Measurements from ENCODE around the gene MRPS11.

Gene MRPS11

DNA sequence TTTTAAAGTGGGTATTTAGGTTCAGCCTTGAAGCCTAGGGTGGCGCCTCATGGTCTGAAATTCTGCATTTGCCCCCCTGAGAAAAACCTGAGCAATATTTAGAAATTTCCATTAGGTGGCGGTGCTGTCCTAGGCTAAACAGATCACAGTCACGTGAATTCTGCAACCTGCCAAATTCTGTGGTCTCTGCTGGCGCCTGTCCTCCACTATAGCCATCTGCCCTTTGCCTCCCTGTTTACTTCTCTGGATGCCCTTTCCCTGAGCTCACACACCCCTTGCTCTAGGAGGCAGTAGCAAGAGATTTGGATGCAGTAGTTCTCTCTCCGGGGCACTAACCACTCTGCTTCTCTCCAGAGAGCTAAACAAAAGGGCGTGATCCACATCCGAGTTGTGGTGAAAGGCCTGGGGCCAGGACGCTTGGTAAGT is 9.1 kb downstream of the MRPS11 start:
- Histone ChIP-seq H3K4me1 (ENCODE audit: control insufficient read depth, insufficient read depth, low read length) (no peaks in the 10 kb centered on the region), H3K9ac (ENCODE audit: low read depth, low read length) (no peak overlapping the region), H3K36me3 (ENCODE audit: control insufficient read depth, insufficient read depth, low read length) (peaks cover 45% of the 10 kb centered on the region), H3K9me3 (ENCODE audit: control insufficient read depth, insufficient read depth, low read length) (no peaks in the 10 kb centered on the region), H3K4me3 (ENCODE audit: low read depth, low read length) (no peak overlapping the region), H3K27ac (ENCODE audit: low read depth, low read length) (no peak overlapping the region), H3K27me3 (ENCODE audit: control insufficient read depth, insufficient read depth, low read length) (no peaks in the 10 kb centered on the region)

DNA sequence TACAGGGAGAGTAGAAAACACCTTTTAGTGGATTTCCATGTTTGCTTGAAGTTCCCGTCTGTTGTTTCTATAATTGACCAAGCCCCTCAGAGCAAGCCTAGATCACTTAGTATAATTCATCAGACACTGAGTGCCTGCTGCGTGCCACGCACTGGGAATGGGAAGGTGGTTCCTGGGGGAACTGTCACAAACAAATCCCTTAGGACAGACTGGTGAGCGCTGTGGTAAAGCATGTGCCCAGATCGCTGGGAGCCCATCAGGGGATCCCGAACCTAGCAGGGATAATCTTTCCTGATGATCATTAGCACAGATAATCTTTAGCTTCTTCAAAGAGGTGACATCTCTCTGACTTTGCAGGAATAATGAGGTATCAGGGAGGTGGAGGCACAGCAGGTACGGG is 9.6 kb downstream of the MRPS11 start:
- Histone ChIP-seq H3K36me3 (ENCODE audit: control insufficient read depth, insufficient read depth, low read length) (peaks cover 40% of the 10 kb centered on the region), H3K27me3 (ENCODE audit: control insufficient read depth, insufficient read depth, low read length) (no peaks in the 10 kb centered on the region), H3K4me1 (ENCODE audit: control insufficient read depth, insufficient read depth, low read length) (no peaks in the 10 kb centered on the region), H3K4me3 (ENCODE audit: low read depth, low read length) (no peak overlapping the region), H3K9me3 (ENCODE audit: control insufficient read depth, insufficient read depth, low read length) (no peaks in the 10 kb centered on the region), H3K27ac (ENCODE audit: low read depth, low read length) (no peak overlapping the region), H3K9ac (ENCODE audit: low read depth, low read length) (no peak overlapping the region)

DNA sequence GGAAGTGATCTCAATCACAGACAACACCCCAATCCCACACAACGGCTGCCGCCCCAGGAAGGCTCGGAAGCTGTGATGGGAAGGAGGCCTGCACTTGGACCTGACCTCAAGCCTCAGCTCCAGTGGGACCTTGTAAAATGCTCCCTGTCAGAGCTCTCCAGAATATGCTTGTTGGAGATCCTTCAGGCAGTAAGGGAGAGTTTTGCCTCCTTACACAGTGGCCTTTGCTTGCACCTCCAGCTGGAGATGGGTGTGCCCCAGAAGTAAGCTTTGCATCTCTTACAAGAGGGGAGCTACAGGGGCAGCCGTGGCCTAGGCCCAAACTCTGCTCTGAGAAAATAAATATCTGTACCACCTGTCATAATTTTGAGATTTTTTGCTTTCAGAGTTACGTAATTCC is 10.4 kb downstream of the MRPS11 start:
- Histone ChIP-seq H3K9ac (ENCODE audit: low read depth, low read length) (no peak overlapping the region), H3K4me3 (ENCODE audit: low read depth, low read length) (no peak overlapping the region), H3K4me1 (ENCODE audit: control insufficient read depth, insufficient read depth, low read length) (no peaks in the 10 kb centered on the region), H3K36me3 (ENCODE audit: control insufficient read depth, insufficient read depth, low read length) (peaks cover 33% of the 10 kb centered on the region), H3K27me3 (ENCODE audit: control insufficient read depth, insufficient read depth, low read length) (no peaks in the 10 kb centered on the region), H3K27ac (ENCODE audit: low read depth, low read length) (no peak overlapping the region), H3K9me3 (ENCODE audit: control insufficient read depth, insufficient read depth, low read length) (no peaks in the 10 kb centered on the region)

DNA sequence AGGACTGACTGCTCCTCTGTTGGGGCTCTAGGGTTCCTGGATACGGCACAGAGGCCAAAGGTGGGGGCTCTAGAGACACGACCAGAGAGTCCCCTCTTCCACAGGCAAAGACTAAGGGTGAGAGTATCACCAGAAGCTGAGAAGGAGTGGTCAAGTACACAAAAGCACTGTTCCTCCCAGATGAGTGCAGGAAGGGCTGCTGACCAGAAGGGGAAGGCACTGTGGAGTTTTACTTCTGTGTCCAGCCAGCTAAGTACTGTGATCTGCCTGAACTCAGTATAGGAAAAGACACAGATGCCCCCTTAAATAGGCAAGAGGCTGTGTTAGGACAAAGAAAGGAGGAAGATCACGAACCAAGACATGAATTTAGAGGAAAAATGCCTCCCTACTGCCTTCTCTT is 11.7 kb downstream of the MRPS11 start:
- Histone ChIP-seq H3K4me3 (ENCODE audit: low read depth, low read length) (no peak overlapping the region), H3K9me3 (ENCODE audit: control insufficient read depth, insufficient read depth, low read length) (no peaks in the 10 kb centered on the region), H3K9ac (ENCODE audit: low read depth, low read length) (no peak overlapping the region), H3K27ac (ENCODE audit: low read depth, low read length) (no peak overlapping the region), H3K36me3 (ENCODE audit: control insufficient read depth, insufficient read depth, low read length) (peaks cover 26% of the 10 kb centered on the region), H3K4me1 (ENCODE audit: control insufficient read depth, insufficient read depth, low read length) (peaks cover 11% of the 10 kb centered on the region), H3K27me3 (ENCODE audit: control insufficient read depth, insufficient read depth, low read length) (no peaks in the 10 kb centered on the region)

DNA sequence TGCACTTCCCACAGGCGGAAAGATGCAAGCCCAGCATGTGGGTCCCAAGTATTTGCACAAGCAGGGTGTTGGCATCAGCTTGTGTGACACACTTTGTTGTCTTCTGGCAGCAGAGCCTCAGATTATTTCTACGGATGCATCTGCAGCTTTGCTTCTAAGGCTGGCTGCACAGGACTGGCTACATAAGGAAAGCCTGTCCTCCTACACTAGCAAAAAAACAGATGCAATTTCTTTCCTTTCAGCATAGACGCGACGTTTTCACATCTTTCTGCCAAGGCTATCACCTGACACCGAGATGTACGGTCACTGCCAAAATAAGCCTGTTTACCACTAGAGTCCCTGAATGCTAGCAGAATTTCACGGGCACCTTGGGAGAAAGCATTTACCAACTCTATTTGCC is 13.5 kb downstream of the MRPS11 start:
- Histone ChIP-seq H3K4me1 (ENCODE audit: control insufficient read depth, insufficient read depth, low read length) (peaks cover 28% of the 10 kb centered on the region), H3K9ac (ENCODE audit: low read depth, low read length) (no peak overlapping the region), H3K27me3 (ENCODE audit: control insufficient read depth, insufficient read depth, low read length) (no peaks in the 10 kb centered on the region), H3K36me3 (ENCODE audit: control insufficient read depth, insufficient read depth, low read length) (peaks cover 19% of the 10 kb centered on the region), H3K4me3 (ENCODE audit: low read depth, low read length) (no peak overlapping the region), H3K9me3 (ENCODE audit: control insufficient read depth, insufficient read depth, low read length) (no peaks in the 10 kb centered on the region), H3K27ac (ENCODE audit: low read depth, low read length) (no peak overlapping the region)

DNA sequence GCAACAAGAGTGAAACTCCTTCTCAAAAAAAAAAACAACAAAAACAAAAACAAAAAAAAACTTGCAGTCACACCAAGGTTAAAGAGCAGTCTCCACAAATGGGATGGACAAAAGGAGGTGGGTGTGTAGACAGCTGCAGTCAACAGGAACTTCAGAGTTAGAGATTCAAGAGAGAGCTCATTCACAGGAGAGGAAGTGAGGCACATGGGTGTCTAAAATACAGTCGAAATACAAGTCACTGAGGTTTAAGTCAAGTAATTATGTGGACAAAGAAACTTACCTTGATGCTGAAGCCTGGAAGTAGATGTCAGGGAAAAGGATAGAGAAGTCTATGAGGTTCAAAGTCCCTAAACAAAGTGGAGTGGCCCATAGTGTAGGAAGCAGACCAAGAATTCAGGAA is 14.8 kb downstream of the MRPS11 start:
- Histone ChIP-seq H3K36me3 (ENCODE audit: control insufficient read depth, insufficient read depth, low read length) (peaks cover 13% of the 10 kb centered on the region), H3K4me3 (ENCODE audit: low read depth, low read length) (no peak overlapping the region), H3K27me3 (ENCODE audit: control insufficient read depth, insufficient read depth, low read length) (no peaks in the 10 kb centered on the region), H3K27ac (ENCODE audit: low read depth, low read length) (no peak overlapping the region), H3K4me1 (ENCODE audit: control insufficient read depth, insufficient read depth, low read length) (peaks cover 28% of the 10 kb centered on the region), H3K9ac (ENCODE audit: low read depth, low read length) (no peak overlapping the region), H3K9me3 (ENCODE audit: control insufficient read depth, insufficient read depth, low read length) (no peaks in the 10 kb centered on the region)

DNA sequence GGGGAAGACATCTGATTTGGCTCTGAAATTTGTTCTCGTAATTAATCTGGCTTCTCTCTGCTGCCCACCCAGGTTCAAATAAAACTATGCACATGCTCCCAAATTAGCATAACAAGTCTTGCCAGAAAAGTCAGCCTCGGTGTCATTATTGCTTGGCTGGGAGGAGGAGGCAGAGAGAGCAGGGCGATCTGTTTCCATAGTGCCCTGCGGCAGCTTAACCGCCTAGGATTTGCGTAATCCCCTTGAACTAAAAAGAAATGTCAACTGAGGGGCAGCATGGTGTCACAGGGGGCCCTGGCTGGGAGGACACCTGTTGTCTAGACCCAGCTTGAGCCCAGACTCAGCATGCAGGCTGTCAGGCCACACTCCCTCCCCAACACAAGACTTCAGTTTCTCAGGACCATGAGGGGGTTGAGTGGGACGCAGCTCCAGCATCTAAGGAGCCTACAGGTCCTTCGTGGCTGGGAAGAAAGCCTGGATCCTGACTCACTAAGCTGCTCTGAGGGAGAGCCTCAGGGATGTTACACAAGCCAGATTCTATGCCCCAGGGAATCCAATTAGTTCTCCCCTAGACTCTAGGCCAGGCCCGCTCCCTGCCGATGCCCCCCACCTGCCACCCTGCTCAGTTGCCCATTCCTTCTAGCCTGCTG is 17.3 kb downstream of the MRPS11 start:
- Histone ChIP-seq H3K9ac (ENCODE audit: low read depth, low read length) (no peak overlapping the region), H3K27ac (ENCODE audit: low read depth, low read length) (peak overlapping the region; percentile 59), H3K9me3 (ENCODE audit: control insufficient read depth, insufficient read depth, low read length) (no peaks in the 10 kb centered on the region), H3K4me1 (ENCODE audit: control insufficient read depth, insufficient read depth, low read length) (peaks cover 39% of the 10 kb centered on the region), H3K27me3 (ENCODE audit: control insufficient read depth, insufficient read depth, low read length) (no peaks in the 10 kb centered on the region), H3K4me3 (ENCODE audit: low read depth, low read length) (peak overlapping the region; percentile 18), H3K36me3 (ENCODE audit: control insufficient read depth, insufficient read depth, low read length) (no peaks in the 10 kb centered on the region)

DNA sequence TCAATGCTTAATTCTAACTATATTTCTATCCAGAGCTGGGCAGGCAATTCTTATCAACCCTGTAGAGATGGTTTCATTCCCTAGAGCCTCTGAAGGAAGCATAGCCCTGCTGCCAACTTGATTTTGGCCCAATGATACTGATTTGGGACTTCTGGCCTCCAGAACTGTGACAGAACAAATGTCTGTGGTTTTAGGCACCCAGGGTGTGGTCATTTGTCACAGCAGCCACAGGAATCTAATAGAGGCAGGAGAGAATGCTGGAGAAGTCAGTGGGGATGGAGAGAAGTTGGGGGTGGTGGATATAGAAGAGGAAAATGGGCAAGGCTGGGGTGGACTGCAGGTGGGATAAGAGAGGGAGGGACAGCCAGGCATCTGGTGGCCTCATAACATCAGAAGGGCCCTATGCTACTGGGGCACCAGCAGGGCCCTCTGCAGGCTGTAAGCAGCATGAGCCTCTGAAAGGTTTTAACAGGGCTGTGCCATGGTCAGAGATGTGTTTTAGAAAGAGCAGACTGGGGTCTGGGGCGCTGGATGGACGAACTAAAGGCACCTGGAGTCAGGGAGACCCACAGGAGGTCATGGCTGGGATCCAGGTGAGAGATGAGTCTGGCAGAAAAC is 19.8 kb downstream of the MRPS11 start:
- Histone ChIP-seq H3K4me3 (ENCODE audit: low read depth, low read length) (no peak overlapping the region), H3K36me3 (ENCODE audit: control insufficient read depth, insufficient read depth, low read length) (no peaks in the 10 kb centered on the region), H3K9me3 (ENCODE audit: control insufficient read depth, insufficient read depth, low read length) (no peaks in the 10 kb centered on the region), H3K27ac (ENCODE audit: low read depth, low read length) (no peak overlapping the region), H3K4me1 (ENCODE audit: control insufficient read depth, insufficient read depth, low read length) (peaks cover 41% of the 10 kb centered on the region), H3K9ac (ENCODE audit: low read depth, low read length) (no peak overlapping the region), H3K27me3 (ENCODE audit: control insufficient read depth, insufficient read depth, low read length) (no peaks in the 10 kb centered on the region)

DNA sequence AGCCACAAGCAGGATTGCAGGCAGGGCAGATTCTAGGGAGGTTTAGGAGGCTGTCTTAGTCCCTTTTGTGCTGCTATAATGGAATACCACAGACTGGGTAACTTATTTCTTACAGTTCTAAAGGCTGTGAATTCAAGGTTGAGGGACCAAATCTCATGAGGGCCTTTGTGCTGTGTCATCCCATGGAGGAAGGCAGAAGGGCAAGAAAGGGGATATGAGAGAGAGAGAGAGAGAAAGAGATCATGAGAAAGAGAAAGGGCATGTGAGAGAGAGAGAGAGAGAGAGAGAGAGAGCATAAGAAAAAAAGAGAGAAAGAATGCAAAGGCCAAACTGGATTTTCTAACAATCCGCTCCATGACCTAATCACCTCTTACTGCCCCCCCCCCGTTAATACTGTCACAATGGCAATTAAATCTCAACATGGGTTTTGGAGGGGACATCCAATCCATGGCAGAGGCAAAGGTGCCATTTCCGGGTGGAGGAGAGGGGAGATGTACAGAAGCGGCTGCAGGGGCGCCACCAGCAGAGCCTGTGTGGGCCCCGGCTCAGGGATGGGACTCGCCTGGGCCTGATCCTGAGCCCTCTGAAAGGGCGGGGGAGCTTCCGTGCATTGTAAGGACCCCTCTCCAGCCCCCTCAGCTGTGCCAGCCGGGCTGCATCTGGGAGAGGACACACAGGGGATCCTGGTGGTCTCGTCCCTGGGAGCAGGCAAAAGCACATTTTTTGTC is 20.5 kb downstream of the MRPS11 start:
- Histone ChIP-seq H3K9me3 (ENCODE audit: control insufficient read depth, insufficient read depth, low read length) (no peaks in the 10 kb centered on the region), H3K36me3 (ENCODE audit: control insufficient read depth, insufficient read depth, low read length) (no peaks in the 10 kb centered on the region), H3K27me3 (ENCODE audit: control insufficient read depth, insufficient read depth, low read length) (no peaks in the 10 kb centered on the region), H3K4me1 (ENCODE audit: control insufficient read depth, insufficient read depth, low read length) (peaks cover 41% of the 10 kb centered on the region), H3K27ac (ENCODE audit: low read depth, low read length) (no peak overlapping the region), H3K4me3 (ENCODE audit: low read depth, low read length) (no peak overlapping the region), H3K9ac (ENCODE audit: low read depth, low read length) (no peak overlapping the region)

DNA sequence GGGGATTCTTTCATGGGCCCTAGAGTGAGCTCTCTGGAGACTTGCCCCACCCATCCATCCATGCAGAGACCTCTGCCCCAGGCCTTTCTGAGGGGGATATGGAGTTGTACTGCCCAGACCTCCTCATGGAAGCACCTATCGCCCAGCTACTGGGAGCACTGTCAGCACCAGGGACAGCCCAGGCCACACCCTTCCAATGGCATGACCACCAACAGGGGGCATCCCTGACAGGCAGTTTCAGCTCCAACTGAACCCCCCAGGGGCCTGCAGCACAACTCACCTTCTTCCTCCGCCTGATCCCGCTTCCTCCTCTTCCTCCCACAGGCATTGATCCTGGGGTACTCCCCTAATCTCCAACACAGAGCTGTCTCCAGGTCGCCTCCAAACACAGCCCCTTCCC is 21.8 kb downstream of the MRPS11 start:
- H3K9ac ChIP-seq (ENCODE audit: low read depth, low read length): no peak overlapping the region
- peaks cover 29% of the 10 kb centered on the region for H3K4me1 ChIP-seq (ENCODE audit: control insufficient read depth, insufficient read depth, low read length)
- no peaks in the 10 kb centered on the region for H3K36me3 ChIP-seq (ENCODE audit: control insufficient read depth, insufficient read depth, low read length)
- no peak overlapping the region for H3K4me3 ChIP-seq (ENCODE audit: low read depth, low read length)
- H3K27ac ChIP-seq (ENCODE audit: low read depth, low read length): no peak overlapping the region
- no peaks in the 10 kb centered on the region for H3K9me3 ChIP-seq (ENCODE audit: control insufficient read depth, insufficient read depth, low read length)
- no peaks in the 10 kb centered on the region for H3K27me3 ChIP-seq (ENCODE audit: control insufficient read depth, insufficient read depth, low read length)

DNA sequence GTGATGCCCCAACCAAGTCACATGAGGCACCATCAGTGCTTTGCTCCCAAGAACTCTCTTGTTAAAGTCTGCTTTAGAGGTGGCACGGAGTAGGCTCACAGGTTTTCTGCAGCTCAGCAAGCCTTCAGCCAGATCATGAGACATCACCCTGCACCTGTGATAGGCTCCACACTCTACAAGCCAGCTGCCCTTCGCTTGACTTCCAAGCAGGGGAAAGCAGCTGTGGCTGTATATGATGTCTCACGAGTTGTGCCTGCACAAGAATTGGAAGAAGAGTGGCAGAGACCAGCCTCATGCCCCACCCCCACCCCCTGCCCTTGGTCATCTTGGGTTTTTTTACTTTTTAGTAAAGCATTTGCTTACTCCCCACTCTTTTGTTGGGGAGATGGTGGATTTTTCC is 22.5 kb downstream of the MRPS11 start:
- Histone ChIP-seq H3K4me3 (ENCODE audit: low read depth, low read length) (no peak overlapping the region), H3K36me3 (ENCODE audit: control insufficient read depth, insufficient read depth, low read length) (no peaks in the 10 kb centered on the region), H3K4me1 (ENCODE audit: control insufficient read depth, insufficient read depth, low read length) (peaks cover 23% of the 10 kb centered on the region), H3K27ac (ENCODE audit: low read depth, low read length) (no peak overlapping the region), H3K9ac (ENCODE audit: low read depth, low read length) (no peak overlapping the region), H3K9me3 (ENCODE audit: control insufficient read depth, insufficient read depth, low read length) (no peaks in the 10 kb centered on the region), H3K27me3 (ENCODE audit: control insufficient read depth, insufficient read depth, low read length) (no peaks in the 10 kb centered on the region)
